Heart left ventricle (tissue), 13 donors: ENCODE measurements around the gene KRTAP10-4.
"Not testable (repeated sequence)": the region's sequence is repeated elsewhere in the genome, so short reads cannot be mapped to it uniquely, and the experiment has no call there.

ENCODE experiments used
- POLR2A ChIP-seq, 2 donors: fragments of 450-650 bp; IDR thresholded peaks; one replicate each; pipeline ENCODE4 v1.6.1; 2017; ENCODE audit warnings: antibody characterized with exemption in 2 of 2, mild to moderate bottlenecking in 2 of 2, moderate library complexity in 2 of 2
- TF ChIP-seq, protein P1 (sequence below), 12 donors: fragments of 200-600 bp; sonication (generic) in 4 of 12; IDR thresholded peaks; one replicate each; pipeline versions ENCODE4 v1.5.0 to v1.8.0; 2018 to 2022; ENCODE audit warnings: antibody characterized with exemption in 12 of 12, mild to moderate bottlenecking in 5 of 12
- donor health status: ischemic (EF 13 %, LVEDD 7.1; RV severe dilation, severe dysfunction).
- donor health status: DM: no; HTN: yes; CAD: no.
- donor health status: DM: no; HTN: no; CAD: no.
- donor health status: ischemic (EF 25% LVEDD 6.9; RV normal size, moderate dysfunction).
- donor health status: ischemic (EF 25% LVEDD 5.7; RV mildly dilated, moderate dysfunction).
- donor health status: ischemic (EF 35%, LVEDD 5.7; RV mildly dilated, moderate dysfunction).
- donor health status: nonischemic (EF 11% LVEDD 7.7; RV severe dilation, severe dysfunction).
- donor health status: DM: yes; HTN: yes; CAD: no.
- donor health status: PGD.
- donor health status: ischemic (EF 29% LVEDD 5.4; RV normal size, mild dysfunction).
- donor health status: nonischemic (EF 23%, LVEDD 6.1; RV moderate dilation, normal function).

DNA sequence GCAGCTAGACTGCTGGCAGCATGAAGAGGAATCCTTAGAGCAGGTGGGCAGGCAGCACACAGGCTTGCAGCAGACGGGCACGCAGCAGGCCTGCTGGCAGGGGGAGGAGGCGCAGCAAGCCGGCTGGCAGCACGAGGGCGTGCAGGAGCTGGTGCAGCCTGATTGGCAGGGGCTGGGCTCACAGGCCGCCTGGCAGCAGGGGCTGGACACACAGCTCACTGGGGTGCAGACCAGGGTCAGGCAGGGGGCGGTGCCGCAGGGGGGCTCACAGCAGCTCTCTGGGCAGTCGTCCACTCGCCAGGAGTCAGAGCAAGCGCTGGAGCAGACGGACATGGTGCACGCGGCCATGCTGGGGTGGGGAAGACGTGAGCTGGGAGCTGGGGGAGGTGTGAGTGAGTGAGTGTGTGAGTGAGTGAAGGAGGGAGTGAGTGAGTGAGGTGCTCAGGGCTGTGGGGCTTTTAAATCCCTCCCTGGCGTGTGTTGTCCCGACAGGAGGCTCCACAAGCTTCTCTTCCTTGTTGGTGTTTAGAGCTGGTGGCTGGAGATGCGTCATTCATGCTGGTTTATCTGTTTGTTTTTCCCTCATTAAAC lies 6.8 kb downstream of the KRTAP10-4 start, which contains the start of gene KRTAP10-5:
- TF ChIP-seq, protein P1, sequence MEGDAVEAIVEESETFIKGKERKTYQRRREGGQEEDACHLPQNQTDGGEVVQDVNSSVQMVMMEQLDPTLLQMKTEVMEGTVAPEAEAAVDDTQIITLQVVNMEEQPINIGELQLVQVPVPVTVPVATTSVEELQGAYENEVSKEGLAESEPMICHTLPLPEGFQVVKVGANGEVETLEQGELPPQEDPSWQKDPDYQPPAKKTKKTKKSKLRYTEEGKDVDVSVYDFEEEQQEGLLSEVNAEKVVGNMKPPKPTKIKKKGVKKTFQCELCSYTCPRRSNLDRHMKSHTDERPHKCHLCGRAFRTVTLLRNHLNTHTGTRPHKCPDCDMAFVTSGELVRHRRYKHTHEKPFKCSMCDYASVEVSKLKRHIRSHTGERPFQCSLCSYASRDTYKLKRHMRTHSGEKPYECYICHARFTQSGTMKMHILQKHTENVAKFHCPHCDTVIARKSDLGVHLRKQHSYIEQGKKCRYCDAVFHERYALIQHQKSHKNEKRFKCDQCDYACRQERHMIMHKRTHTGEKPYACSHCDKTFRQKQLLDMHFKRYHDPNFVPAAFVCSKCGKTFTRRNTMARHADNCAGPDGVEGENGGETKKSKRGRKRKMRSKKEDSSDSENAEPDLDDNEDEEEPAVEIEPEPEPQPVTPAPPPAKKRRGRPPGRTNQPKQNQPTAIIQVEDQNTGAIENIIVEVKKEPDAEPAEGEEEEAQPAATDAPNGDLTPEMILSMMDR (IDR thresholded peaks at IDR 0.05), result peak in 1 of 12 donors; percentile 13
- TF ChIP-seq POLR2A (IDR thresholded peaks at IDR 0.05), result not testable (repeated sequence)
